ENCODE measurements around the gene FRMD4A.
"Not testable (repeated sequence)": the region's sequence is repeated elsewhere in the genome, so short reads cannot be mapped to it uniquely, and the experiment has no call there.

Gene FRMD4A

GRCh38 chr10:13896146-13896545 is 434.6 kb downstream of the FRMD4A start:
- not testable (repeated sequence) for DNase-seq

GRCh38 chr10:13894412-13895093 is 436.2 kb downstream of the FRMD4A start:
- no peak for DNase-seq

- no peak for DNase-seq
Observed at GRCh38 chr10:13893926-13894325, 436.8 kb downstream of the FRMD4A start.

GRCh38 chr10:13892871-13893270 is 437.9 kb downstream of the FRMD4A start:
- no peak for DNase-seq

GRCh38 chr10:13892001-13892491 is 438.7 kb downstream of the FRMD4A start:
- DNase-seq: no peak

DNA sequence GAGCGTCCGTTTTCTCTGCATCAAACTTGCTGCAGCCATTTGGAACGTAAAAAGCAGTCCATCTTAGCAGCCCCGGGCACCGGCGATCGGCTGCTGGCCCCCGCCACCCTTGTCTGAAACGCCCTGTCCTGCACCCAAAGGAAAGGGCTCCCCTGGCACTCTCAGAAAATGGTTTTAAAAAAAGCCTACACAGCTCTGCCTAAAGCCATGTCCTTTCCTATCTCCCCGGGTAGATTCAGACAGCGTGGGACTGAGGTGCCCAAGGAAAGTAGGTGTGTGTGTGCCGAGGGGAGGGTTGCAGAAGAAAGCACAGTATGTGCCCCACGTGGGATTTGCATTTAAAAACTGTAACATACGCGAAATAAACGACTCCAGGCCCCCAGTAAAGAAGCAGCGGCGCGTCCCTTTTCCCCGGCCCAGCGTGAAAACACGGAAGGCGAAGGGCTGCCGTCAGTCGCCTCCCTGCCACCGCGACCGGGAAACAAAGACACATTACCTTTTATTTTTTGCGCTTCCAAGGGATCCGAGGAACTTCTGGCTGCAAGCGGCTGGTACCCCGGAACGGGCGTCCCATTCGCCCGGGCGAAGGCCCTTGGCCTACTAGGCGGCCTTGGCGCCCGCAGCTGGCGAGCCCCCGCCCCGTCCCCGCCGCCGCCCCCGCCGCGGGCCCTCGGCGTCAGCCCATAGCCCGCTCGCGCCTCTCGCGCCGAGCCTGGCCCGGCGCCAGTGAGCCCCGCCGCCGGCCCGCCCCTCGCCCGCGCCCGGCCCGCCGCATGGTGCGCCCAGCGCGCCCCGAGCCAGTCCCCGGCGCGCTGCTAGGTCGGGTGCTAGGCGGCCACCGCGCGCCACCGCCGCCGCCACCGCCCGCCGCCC is 439.4 kb downstream of the FRMD4A start:
- DNase-seq: no peak

DNA sequence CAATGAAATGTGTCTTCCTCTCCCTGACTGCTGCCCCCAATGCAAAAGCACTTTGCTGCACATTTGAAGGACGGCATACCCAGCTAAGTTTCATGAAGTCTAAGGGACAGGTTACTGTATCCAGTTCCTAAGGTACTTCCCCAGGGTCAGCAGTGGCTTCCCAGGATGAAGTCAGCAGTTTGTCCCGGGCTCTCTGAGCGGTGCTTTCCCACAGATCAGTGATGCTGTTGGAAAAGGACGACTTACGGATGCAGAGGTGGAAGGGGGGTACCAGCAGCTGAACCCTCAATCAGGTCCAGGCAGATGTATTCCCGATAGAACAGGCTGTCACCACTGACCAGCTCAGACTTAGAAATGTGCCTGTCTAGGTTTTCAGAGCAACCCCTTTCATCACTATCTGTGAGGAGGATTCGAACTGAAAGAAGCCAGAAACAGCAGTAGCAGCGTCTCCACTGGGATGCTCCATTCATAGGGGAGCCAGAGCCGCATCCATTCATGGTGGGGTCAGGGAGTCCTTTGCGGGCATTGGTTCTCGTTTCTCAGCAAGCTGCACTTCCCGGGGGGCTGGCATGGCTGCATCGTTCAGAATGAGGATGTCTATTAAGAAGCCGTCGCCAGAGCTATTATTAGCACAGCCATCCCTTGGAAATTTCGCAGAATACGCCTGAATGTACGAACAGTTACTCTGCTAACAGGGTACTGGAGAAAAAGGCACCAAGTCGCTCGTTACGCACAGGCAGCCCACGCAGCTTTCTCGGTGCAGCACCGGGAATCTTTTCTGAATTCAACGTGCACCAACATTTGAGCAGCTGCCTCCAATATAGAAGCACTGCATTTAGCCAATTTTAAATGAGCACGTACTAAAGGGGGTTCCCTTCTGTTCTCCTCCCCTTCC is 440.2 kb downstream of the FRMD4A start:
- no peak for DNase-seq

- DNase-seq: no peak
Observed at GRCh38 chr10:13887761-13888160, 443.0 kb downstream of the FRMD4A start.

DNA sequence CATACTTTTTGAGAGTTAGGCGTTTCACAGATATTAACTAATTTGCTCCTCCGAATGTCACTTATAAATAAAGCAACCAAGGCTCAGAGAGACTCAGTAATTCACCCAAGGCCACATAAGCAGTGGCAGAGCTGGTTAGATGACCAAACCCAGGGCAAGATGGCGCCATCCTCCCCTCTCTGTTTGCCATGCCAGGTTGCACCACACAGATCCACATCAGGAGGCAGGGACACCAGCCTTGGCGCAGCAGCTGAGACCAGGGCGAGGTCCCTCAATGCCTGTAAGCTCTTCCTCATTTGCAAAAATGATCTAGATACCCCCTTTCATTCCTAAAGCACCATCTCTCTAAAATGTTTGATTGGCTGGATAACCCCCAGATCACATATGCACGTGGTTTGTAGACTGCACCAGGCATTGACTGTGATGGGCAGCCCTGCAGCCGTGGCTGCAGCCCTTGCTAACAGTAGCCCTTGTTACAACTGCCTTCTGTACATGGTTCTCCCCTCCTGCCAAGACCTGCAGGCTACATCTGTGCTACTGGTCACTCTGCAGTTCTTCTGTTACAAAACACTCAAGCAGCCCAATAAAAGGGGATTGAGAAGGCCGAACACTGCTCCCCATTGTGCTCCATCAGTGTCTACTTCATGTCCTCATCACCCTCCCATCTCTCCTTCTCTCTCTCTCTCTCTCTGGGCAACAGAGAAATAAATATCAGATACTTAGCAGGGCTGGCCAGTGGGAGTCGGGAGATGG is 445.3 kb downstream of the FRMD4A start:
- no peak for DNase-seq

DNA sequence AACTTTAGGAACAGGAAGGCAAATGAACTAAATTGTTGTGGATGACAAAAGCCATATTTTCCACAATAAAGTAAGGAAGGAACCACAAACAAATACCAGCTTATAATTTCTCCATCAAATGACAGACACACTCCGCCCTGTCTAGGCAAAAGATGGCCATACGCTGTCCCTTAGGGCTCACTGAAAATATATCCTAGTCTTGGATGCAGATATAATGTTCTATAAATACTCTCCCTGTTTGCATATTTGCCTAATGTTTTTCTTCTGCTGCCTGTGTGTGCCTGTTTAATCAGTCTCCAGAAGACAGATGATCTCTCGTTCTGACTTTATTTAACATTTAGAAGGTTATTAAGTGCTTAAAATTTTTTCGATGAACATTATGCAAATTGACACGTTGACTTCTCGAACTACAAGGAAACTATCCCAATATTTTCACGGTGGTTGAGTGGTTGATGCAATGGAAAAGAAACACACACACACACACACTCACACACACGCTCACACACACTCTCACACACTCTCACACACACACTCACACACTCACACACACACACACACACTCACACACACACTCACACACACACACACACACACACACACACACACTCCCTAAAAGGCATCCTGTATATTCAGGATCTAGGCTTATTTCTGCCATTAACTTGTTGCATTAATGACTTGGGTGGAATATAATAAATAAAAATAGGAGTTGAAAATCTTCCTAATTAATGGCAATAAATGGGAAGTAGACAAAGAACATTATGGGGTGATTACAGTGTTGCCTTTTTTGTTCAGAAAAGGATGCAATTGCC is 446.9 kb downstream of the FRMD4A start:
- DNase-seq: no peak

GRCh38 chr10:13882119-13882711 is 448.5 kb downstream of the FRMD4A start:
- DNase-seq: no peak

DNA sequence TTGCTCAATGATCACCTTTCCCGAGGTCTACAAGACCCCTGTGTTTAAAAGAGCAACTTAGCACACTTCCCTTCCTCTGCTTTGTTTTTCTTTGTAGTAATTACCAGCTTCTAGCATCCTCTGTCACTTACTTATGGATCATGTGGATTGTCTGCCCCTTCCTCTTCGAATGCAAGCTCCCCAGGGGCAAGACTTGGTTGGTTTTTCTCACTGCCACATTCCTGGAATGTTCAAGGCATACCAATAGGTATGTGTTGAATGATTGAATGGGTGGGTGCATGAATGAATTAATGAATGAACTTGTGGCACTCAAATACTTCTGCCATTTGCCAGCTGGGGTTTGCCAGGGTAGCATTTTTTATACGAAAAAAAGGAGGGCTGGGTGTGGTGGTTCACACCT is 450.0 kb downstream of the FRMD4A start:
- no peak for DNase-seq

- no peak for DNase-seq
Observed at GRCh38 chr10:13877154-13877909, 453.4 kb downstream of the FRMD4A start.

DNA sequence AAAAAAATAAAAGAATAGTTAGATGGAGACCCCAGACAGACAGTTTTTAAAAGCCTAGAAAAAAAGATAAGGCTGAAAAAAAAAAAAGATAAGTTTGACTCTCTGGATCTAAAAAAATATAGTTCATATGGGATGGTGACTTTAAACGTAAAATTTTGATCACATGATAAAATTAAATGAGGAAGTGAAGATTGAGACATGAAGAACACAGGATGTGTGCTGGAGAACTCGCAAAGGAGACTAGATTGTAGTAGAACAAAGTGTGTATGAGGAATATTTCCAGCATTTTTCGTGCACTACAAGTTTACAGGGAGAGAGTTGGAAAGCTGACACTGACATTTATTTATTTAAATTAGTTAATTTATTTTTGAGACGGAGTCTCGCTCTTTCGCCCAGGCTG is 457.5 kb downstream of the FRMD4A start:
- DNase-seq: no peak

GRCh38 chr10:13872411-13872810 is 458.3 kb downstream of the FRMD4A start:
- DNase-seq: no peak

DNA sequence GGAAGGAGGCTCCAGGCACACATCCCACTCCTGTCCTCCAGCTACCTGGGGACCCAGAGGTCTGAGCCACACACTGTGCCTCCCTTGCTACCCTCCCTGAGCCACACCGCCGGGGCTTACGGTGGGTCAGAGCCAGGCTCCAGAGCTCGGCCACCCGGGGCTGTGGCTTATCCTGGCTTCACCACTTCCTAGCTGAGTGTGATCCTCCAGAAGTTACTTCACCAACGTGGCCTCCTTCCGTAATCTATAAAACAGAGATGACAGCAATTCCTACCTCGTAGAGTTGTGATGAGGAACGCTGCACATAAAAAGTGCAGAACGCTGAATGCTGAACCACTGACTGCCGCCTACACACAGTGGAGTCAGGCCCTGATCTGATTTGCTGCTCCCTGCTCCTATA is 458.9 kb downstream of the FRMD4A start:
- DNase-seq: no peak

DNA sequence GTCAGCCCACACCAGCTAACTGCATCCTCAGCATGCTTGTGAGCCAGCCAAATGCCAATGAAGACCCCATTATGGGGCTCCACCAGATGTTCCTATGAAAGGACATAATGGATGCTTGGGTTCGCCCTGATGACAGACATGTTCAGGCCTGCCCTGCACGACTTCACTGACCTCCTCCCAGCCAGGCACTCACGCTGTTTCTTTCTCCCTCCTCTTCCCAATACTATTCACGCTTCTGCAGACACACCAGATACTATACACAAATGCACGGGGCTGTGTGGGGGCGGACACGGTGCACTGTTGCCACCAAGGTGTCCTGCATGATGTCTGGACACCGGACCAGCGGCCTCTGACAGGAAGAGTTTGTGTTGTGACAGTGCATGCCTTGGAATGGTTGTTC is 459.7 kb downstream of the FRMD4A start:
- DNase-seq: no peak

DNA sequence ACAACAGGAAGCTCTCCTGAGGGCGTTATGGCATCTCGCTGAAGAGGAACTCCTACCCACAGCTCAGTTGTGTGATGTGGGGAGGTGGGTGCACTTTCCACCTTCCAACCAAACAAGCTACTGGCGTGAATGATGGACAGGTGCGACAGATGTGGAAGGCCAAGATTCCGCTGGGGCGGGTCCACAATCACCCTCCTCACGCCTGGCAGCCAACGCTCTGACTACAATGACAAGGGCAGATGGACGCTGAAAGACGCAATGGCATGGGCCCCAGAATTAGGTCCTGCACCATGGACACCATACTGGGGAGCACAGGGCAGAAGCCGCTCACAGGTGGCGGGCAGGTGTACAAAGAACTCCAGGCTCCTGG is 461.4 kb downstream of the FRMD4A start:
- no peak for DNase-seq

GRCh38 chr10:13868528-13869294 is 462.0 kb downstream of the FRMD4A start:
- DNase-seq: no peak

GRCh38 chr10:13867822-13868221 is 462.9 kb downstream of the FRMD4A start:
- DNase-seq: no peak

Measured in DMS 273 treated with DMSO at 0.1 percent for 48 hours (cell line).